Activated T-helper 9 cell treated with anti-CD3 and anti-CD28 coated beads, Interleukin-2, amount 50 U/mL, for 16 hours (primary cell): ENCODE measurements around the gene HMCN2.

ENCODE experiments used
- DNase-seq: peaks from one replicate; pipeline ENCODE4 v3.0.0-alpha.2; 2020; ENCODE audit warnings: low read depth

Gene HMCN2

GRCh38 chr9:130290291-130291181 lies 25.0 kb downstream of the HMCN2 start:
- no peak for DNase-seq

- no peak for DNase-seq
Measured at GRCh38 chr9:130291474-130291873, 25.9 kb downstream of the HMCN2 start.

- no peak for DNase-seq
Measured at GRCh38 chr9:130292106-130292505, 26.5 kb downstream of the HMCN2 start.

- no peak for DNase-seq
Measured at GRCh38 chr9:130294664-130295063, 29.1 kb downstream of the HMCN2 start.

- no peak for DNase-seq
Measured at GRCh38 chr9:130295431-130295830, 29.9 kb downstream of the HMCN2 start.

- no peak for DNase-seq
Measured at GRCh38 chr9:130295945-130296782, 30.6 kb downstream of the HMCN2 start.

GRCh38 chr9:130296783-130297055 lies 31.2 kb downstream of the HMCN2 start:
- DNase-seq, result no peak

- no peak for DNase-seq
Measured at GRCh38 chr9:130297371-130297770, 31.8 kb downstream of the HMCN2 start.

- no peak for DNase-seq
Measured at GRCh38 chr9:130298662-130299279, 33.2 kb downstream of the HMCN2 start.

- DNase-seq, result no peak
Measured at GRCh38 chr9:130299785-130300615, 34.4 kb downstream of the HMCN2 start.

GRCh38 chr9:130300739-130301138 lies 35.2 kb downstream of the HMCN2 start:
- DNase-seq, result no peak

- DNase-seq, result no peak
Measured at GRCh38 chr9:130301483-130302286, 36.1 kb downstream of the HMCN2 start.

- DNase-seq, result no peak
Measured at GRCh38 chr9:130302785-130303612, 37.4 kb downstream of the HMCN2 start.

GRCh38 chr9:130303613-130304055 lies 38.1 kb downstream of the HMCN2 start:
- no peak for DNase-seq

GRCh38 chr9:130304116-130304515 lies 38.6 kb downstream of the HMCN2 start:
- no peak for DNase-seq

GRCh38 chr9:130304643-130305042 lies 39.1 kb downstream of the HMCN2 start:
- DNase-seq, result no peak

GRCh38 chr9:130305381-130305780 lies 39.8 kb downstream of the HMCN2 start:
- DNase-seq, result no peak

GRCh38 chr9:130306823-130307666 lies 41.5 kb downstream of the HMCN2 start:
- DNase-seq, result no peak

- DNase-seq, result no peak
Measured at GRCh38 chr9:130307667-130307943, 42.0 kb downstream of the HMCN2 start.
